Stimulated activated CD8-positive, alpha-beta memory T cell treated with anti-CD3 and anti-CD28 coated beads, Interleukin-2, amount 100 ng/mL, for 48 hours (primary cell): ENCODE results near the gene IL31.
"Not testable (repeated sequence)": the region's sequence is repeated elsewhere in the genome, so short reads cannot be mapped to it uniquely, and the experiment has no call there.

Source experiments
- DNase-seq, 2 donors: peaks; one replicate each; pipeline ENCODE4 v3.0.0-alpha.2; 2020; ENCODE audit warnings: low read depth in 2 of 2

IL31 gene

DNA sequence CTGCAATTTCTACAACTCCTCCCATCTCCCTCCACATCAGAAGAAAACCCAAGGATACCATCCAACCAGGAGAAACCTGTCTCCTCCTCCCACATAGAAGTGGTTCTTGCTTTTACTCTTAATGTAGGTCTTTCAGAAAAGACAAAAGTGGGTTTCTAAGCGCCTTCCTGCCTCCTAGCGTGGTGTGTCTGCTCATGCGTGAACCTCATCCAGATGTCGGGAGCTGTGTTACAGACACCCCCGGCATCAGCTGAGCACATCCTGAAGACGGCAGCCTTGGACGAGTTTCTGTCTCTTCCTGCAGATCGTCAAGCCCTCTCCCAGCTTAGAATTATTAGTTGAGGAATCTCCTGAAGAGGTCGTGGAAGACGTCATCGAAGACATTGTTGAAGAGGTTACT, 18.4 kb upstream of the IL31 start:
- no peak for DNase-seq

DNA sequence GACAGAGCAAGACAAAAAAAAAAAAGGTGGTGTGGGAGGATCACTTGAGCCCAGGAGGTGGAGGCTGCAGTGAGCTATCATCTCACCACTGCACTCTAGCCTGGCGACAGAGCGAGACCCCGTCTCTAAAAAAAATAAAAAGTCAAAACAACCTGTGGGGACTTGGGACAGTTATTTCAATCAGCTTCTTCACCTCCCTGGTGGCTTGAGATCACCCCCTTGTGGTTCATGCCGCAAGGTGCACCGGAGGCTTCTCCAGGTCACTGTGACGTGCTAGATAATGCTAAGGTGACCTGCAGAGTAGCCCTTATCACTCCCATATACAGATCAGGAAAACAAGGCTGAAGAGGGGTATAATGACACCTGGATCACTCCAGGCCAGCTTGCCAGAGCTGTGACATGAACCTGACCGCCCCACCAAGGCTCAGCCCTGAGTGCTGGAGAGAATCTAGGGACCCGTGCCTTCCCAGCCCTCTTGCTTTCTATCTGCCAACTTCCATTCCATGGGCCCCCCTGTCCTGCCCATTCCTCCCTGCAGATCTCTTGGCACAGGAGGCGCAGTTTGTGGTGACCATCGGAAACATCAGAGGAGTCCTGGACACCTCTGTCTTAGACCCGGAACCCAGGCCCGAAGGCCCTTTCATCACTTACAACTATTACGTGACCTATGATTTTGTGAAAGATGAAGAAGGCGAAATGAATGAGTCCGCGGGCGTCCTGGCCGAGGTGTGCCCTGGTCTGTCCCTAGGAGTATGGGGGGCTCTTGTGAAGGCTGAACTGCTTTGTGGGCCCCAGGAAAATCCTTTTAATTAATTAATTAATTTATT, 17.0 kb upstream of the IL31 start:
- DNase-seq, result peak; percentile 58 to 72

DNA sequence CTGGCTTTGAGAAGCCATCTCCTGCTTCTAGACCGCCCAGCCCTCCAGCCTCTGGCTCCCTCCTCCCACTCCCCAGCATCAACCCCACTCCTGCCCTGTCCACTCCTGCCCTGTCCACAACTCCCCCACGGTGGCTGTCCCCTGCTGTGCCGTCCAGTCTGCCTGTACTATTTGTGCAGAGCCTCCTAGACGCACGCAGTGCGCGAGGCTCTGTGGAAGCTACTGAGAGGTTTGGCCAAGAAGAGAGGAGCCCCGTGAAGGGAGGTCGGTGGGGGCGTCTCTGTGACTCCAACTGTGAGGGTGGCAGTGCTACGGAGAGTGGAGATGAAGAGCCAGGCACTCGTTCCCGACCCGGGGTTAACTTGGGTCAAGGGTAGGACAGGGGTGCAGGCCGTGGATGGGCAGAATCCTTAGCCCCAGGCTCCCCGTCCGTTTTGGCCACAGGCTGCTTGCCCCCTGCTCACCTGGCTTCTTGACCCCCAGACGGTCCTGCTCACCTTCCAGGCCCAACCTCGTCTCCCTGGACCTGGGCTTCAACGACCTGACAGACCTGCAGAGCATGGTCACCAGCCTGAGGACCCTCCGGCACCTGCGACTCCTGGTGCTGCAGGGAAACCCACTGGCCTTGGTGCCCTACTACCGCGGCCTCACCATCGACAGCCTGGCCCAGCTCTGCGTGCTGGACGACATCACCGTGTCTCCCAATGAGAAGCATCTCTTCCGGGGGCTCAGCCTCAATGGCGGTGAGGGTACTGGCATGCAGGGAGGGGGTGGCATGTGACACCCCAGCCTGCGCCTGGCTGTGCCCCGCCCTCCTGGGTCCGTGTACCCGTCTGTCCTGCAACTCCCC, 15.8 kb upstream of the IL31 start:
- DNase-seq, result no peak

DNA sequence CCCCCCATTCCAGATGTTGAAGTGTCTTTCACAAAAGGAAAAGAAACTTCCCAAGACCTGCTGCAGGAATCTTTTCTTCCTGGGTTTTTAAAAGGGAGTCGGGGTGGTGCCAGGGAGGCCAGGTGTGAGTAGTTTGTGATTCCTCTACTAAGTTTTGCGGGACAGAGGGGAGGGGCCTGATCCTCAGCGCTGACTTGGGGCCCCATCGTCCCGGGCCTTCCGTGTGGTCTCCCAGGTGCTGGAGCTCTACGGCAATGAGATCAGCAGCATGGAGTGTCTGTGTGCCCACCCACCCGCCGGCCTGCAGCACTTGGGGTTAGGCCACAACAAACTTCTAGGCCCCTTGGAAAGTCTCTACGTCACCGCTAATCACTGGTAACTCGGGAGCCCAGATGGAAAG, 13.4 kb upstream of the IL31 start:
- DNase-seq, result no peak

DNA sequence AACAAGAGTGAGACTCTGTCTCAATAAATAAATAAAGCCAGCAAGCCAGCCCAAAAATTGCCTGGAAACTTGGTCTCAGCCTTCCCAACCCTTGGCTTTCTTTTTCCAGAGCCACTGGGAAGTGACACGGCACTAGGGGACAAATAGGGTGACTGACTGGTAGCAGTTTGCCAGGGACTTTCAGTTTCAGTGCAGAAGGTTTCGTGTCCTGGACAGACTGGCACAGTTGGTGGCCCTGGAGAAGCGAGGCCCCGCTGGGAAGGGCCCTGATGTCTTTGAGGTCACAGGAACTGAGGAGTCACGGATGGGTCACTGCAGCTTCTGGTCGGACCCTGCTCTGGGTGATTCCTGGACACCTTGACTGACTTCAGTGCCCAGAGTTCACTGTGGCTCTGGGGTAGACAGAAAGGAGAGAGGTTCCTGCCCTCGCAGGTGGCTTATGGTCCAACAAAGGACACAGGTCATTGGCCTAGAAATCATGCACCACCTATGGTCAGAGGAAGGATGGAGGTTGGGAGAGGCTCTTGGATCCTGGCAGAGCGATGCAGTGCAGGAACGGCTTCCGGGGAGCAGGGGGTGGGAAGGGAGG, 11.6 kb upstream of the IL31 start:
- no peak for DNase-seq

DNA sequence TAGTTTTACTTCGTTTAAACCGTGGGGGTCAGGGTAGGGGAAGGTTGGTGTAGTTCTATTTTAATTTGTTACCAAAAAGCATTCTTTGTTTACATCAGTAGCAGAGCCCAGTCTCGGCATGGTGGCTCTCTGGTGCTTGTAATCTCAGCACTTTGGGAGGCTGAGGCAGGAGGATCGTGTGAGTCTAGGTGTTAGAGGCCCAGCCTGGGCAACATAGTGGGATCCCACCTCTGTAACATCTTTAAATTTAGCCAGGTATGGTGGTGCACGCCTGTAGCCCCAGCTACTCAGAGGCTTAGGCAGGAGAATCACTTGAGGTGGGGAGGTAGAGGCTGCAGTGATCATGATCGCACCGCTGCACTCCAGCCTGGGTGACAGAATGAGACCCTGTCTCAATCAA, 11.1 kb upstream of the IL31 start:
- no peak for DNase-seq

DNA sequence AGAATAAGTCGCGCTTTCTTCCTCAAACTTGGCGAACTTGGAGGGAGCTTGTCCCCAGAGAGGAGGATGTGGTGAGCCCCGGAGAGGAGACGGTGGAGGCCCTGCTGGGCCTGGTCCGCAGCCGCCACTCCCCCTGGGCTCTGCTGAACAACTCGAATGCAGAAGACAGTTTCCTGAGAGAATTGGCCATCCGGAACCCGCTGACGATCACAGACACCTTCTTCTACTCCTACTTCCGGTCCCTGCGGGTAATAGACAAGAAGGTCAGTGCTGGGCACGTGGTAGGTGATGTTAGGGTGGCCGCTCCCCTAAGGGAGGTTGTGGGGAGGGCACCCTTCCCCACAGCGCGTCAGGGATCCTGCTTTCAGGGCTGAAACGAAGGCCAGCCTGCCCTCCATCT, 10.5 kb upstream of the IL31 start:
- no peak for DNase-seq

DNA sequence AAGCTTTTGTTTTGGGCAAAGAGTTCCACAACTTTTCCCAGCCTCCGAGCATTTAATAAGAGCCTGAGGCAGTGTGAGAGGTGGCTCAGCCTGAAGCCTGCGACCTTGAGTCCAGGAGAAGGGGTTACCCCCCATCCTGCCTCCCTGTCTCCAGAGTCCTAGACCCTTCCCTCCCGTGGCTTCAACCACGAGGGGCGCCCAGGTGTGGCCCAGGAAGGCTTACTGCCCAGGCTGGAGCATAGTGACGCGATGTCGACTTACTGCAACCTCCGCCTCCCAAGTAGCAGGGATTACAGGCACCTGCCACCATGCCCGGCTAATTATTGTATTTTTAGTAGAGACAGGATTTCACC, 9.5 kb upstream of the IL31 start:
- DNase-seq, result no peak

DNA sequence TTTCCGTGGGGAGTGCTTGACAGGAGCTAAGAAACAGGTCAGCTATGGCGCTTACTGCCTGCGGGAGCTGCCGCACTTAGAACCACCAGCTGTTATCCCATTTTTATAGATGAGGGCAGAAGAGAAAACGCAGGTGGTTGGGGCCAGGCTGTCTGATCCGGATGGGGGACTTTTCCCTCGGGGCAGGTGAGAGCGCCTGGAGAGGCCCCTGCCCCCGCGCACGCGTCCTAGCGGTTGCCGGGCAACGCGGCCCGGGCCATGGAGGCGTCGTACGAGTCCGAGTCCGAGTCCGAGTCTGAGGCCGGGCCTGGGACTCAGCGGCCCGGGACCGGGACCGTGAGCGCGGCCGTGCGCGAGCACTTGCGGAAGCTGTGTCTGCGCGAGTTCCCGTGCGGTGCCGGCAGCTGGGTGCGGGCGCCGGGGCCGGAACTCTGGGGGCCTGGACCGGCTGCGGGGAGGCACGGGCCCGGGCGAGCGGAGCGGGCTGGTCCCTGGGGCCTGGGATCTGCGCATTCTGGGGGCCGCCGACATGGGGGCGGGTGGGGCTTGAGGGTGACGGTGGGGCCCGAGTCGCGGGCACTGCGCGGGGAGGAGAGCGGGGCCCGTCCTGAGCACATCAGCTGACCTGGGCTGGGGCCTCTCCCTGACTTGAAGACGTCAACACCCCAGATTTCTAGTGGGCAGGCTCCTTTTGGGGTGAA, 9.0 kb upstream of the IL31 start, which contains the start of gene LRRC43:
TSS of gene LRRC43 (plus strand) at position 237 of the 701 bp plus-strand sequence. CDS start at position 259, 22 bp downstream.
- DNase-seq, result no peak

DNA sequence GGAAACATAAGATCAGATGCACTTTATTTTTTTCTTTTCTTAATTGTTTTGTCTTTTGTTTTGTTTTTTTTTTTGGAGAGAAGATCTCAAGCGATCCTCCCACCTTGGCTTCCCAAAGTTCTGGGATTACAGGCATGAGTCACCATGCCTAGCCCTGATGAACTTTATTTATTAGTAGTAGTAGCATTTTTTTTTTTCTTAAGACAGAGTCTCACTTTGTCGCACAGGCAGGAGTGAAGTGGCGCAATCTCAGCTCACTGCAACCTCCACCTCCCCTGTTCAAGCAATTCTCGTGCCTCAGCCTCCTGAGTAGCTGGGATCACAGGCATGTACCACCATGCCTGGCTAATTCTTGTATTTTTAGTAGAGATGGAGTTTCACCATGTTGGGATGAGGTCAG, 2.5 kb upstream of the IL31 start:
- not testable (repeated sequence) for DNase-seq

DNA sequence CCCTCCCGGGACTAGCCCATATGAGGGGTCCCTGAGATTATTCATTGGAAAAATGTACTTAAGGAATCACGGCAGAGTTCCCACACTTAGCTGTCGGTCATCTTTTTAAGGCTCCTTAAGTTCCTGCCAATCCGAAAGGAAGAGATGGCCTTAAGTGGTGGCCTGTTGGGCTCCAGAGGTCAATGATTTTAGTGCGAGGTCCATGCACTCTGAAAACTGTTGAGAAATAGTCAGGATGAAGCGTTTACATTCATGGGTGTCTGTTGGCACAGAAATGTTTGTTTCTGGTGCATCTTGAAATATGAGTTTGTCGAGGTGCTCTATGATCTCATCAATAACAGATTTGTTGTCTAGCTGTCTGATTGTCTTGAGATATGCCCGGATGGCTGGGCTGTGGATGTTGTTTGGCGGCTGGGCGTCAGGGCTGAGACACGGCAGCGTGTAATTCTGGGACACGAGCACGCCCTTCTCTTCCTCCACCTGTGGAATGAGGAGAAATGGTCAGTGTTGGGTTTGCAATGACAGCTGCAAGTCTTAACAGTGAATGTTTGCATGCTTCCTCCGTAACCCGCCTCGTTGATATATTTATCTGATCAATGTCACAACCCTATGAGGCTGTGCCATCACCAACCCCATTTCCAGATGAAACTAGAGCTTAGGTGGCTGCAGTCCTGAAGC, 1.6 kb downstream of the IL31 start:
- DNase-seq, result no peak

DNA sequence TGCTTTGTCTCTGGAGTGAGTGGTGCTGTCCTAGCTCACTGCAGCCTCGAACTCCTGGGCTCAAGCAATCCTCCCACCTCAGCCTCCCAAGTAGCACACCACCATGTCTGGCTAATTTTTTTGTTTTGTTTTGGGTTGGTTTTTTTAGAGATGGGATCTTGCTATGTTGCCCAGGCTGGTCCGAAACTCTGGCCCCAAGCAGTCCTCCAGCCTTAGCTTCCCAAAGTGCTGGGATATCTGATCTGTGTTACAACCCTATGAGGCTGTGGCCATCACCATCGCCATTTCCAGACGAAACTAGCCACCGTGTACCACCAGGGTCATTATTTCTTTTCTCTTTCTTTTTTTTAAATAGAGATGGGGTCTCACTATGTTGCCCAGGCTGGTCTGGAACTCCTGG, 2.6 kb downstream of the IL31 start:
- DNase-seq, result no peak

DNA sequence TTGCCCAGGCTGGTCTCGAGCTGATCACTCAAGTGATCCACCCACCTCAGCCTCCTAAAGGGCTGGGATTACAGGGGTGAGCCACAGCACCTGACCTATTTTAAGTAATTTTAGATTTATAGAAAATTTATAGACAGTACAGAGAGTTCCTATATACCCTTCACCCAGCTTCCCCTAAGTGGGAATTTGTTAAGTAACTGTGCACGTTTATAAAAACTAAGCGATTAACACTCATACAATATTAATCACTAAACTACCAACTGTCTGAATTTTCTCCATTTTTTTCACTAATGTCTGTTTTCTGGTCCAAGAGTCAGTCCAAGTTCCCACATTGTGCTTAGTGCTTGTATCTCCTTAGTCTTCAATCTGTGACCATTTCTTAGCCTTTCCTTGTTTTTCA, 5.5 kb downstream of the IL31 start:
- no peak for DNase-seq

DNA sequence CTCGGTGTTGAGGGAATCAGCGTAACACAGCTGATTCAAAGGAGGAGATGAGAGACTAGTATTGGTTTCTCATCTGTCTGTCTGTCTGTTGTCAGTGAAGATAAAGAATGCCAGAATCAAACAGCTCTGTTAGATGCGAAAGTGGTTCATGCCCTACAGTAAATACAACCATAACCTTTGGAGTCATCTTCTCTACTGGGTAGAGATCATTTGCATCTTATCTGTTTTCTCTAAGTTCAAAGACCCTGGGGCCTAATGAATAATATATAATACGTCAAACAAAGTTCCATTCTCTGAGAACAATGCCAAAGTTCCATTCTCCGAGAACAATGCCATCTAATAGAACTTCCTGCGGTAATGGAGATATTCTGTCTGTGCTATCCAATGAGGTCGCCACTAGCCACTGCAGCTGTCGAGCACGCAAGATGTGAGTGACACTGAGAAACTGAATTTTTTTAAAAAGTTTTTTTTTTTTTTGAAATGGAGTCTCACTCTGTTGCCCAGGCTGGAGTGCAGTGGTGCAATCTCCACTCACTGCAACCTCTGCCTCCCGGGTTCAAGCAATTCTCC, 6.6 kb downstream of the IL31 start:
- no peak for DNase-seq

DNA sequence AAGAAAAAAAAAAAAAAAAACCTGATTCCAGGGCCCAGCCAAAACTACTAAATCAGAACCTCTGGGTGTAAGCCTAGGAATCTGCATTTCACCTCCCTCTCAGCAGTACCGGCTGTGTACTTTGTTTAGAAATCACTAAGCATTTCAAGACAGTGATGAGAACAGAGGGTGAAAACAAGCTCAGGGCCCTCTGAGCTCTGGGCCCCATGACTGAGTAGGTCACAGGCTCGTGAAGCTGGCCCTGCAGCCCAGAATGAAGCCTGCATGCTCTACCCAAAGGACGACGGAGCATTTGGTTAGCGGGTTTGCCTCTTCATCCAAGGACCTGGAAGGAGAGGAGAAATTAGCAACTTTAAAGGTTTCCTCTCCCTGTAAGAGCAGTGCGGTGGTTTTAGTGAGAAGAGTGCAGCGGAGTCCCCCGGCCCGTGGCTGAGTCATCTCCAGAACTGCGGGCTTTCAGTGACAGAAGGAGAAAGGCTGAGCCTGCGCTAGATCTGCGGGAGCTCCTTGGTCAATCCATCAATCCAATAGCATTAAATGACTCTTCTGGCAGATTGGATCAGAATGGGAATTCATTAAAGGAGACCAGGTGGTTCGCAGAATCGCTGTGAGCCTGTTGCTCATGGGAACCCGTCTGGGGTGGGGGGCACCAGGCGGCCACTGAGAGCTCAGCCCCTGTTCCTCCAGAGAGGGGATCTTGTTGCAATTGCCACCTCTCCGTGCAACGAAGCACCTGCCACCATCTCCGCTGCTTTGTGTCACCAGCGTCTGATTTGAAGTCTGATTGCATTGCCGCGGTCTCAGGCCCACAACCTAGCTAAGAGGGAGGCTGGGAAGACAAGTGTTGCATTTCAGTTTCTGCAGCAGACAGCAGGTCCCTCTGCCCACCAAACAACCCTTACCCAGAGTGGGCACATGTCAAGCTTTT, 7.3 kb downstream of the IL31 start:
- DNase-seq, result peak; percentile 30 to 65

DNA sequence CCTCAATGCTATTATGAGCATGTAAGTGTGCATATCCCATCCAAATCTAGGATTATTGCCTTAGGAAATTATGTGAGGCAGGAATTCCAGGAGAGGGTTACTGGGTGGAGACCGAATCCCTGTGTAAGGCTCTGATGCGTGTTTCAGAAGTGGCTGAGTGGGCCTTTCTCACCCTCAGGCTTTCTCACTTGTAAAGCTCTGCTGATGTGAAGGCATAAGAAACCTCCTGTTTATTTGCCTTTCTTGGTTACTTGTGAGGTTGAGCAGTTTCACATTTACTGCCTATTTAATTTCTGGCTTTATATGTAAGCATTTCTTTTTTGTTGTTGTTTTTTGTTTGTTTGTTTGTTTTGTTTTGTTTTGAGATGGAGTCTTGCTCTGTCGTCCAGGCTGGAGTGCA, 11.0 kb downstream of the IL31 start:
- no peak for DNase-seq

DNA sequence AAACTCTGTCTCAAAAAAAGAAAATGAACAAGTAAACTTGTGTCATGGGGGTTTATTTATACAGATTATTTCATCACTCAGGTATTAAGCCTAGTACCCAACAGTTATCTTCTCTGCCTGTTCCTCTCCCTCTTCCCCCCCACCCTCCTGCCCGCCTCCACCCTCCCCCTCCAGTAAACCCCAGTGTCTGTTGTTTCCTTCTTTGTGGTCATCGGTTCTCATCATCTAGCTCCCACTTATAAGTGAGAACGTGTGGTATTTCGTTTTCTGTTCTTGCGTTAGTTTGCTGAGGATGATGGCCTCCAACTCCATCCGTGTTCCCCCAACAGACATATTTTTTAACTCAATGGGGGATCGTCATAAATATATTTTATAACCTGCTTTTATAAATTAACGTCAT, 12.3 kb downstream of the IL31 start:
- DNase-seq, result no peak

DNA sequence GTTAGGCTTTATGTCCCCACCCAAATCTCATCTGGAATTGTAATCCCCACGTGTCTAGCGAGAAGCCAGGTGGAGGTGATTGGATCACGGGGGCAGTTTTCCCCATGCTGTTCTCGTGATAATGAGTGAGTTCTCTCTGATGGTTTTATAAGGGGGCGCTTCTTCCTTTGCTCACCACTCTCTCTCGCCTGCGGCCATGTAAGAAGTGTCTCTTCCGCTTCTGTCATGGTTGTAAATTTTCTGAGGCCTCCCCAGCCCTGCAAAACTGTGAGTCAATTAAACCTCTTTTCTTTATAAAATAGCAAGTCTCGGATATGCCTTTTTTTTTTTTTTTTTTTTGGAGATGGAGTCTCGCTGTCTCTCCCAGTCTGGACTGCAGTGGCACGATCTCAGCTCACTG, 13.3 kb downstream of the IL31 start:
- no peak for DNase-seq

DNA sequence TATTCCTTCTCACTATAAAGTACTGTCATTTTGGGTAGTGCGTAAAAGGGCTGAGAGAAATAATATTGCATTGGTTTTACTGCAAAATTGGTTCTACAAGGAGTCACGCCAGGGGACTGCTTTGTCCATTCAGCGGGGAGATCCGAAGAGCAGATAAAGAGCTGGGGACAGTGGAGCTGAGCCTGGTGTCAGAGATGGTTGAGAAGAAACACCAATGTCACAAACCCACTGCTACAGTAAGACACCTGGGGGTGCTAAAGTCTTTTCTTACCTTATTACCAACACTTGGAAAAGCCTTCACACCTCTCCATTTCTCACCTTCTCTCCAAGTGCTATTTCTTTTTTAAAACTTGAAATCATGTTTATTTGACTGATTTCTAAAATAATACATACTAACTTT, 14.1 kb downstream of the IL31 start:
- DNase-seq, result no peak

DNA sequence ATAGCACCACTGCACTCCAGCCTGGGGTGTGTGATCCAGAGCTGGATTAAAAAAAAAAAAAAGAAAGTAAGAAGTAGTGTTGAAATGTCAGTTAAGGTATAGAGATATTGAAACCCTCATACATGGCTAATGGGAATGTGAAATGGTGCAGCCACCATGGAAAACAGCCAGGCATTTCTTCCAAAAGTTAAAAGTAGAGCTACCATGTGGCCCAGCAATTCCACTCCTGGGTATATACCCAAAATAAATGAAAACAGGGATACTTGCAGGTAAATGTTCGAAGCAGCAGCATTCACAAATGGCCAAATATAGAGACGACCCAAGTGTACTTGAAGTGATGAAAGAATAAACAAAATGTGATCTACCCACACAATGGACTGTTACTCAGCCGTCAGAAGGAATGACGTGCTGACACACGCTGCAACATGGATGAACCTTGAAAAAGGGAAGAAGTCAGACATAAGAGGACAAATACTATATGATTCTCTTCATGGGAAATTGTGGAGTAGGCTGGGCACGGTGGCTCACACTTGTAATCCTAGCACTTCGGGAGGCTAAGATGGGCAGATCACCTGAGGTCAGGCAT, 15.2 kb downstream of the IL31 start:
- no peak for DNase-seq
